A204.1 (cell line): Measurements from ENCODE around the gene GFY.

Experiments
- FAIRE-seq: peaks from 2 replicates; lab custom pipeline; 2012; peaks lifted over from hg19 to GRCh38; lab: Jason Lieb, UNC

GFY gene

DNA sequence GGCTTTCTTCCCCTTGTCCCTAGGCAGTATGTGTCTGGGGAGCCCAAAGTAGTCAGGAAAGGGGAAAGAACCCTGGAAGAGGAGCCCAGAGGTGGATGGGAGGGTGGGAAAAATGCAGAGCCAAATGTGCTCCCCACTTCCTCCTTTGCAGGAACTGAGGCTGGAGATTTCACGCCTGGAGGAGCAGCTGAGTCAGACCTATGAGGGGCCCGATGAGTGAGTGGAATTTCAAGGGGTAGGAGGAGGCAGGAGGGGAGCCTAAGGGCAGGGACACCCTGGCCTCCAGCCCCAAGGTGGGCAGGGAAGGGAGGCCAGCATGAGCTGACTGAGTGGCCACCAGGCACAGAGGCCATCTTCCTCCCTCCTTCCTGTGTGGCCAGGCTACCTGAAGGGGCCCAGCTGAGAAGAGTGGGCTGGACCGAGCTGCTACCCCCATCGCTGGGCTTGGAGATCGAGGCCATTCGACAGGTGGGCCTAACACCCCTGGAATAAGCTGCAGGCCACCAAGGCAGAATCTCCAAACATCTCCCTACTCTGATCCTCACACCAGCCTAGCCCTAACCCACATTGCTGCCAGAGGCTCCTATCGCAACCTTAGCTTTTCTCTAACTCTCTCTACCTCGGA, 16.3 kb upstream of the GFY start:
- FAIRE-seq: no peak

GRCh38 chr19:49409441-49410029, 15.7 kb upstream of the GFY start:
- no peak for FAIRE-seq

DNA sequence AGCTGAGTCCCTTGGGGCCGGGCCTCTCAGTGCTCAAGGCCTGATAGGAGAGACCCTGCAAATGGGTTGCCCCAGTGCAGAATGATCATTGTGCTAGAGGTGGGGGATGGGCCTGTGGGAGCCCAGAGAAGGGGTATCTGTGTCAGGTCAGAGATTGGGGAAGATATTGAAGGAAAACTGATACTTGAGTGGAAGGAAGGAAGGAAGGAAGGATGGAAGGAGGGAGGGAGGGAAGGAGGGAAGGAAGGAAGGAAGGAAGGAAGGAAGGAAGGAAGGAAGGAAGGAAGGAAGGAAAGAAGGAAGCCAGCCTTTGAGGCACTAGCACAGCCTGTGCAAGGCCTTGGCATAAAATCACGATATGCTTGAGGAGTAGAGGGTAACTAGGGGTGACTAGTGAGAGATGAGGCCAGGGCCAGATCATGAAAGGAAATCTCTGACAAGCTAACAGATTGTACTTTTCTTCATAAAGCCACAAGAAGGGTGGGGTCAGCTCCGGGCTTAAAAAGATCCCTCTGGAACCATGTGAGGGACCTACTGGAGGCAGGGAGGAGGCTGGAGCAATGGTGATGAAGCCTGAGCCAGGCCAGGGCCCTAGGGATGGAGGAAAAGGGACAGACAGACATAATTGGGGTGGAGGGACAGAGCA, 13.4 kb upstream of the GFY start:
- FAIRE-seq: no peak

DNA sequence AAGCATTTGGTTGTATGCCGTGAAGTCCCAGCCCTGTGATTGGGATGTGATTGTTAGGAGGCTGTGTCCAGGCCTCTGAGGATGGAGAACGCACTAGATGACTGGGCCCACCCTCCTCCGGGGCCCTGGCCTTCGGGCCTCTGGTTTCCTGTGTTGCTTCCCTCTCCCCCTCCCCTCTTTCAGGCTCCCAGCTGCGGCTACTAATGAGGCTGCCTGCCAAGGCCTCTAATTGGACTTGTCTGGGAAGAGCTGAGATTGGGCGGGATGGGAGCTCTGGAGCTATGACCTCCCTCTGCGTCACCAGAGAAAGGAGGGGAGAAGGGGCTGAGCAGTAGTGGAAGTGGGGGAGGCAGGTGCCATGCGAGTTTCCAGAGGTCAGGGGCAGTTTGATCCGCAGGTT, 11.8 kb upstream of the GFY start:
- no peak for FAIRE-seq

- FAIRE-seq: no peak
These were observed 10.9 kb upstream of the GFY start for GRCh38 chr19:49414256-49414655.

DNA sequence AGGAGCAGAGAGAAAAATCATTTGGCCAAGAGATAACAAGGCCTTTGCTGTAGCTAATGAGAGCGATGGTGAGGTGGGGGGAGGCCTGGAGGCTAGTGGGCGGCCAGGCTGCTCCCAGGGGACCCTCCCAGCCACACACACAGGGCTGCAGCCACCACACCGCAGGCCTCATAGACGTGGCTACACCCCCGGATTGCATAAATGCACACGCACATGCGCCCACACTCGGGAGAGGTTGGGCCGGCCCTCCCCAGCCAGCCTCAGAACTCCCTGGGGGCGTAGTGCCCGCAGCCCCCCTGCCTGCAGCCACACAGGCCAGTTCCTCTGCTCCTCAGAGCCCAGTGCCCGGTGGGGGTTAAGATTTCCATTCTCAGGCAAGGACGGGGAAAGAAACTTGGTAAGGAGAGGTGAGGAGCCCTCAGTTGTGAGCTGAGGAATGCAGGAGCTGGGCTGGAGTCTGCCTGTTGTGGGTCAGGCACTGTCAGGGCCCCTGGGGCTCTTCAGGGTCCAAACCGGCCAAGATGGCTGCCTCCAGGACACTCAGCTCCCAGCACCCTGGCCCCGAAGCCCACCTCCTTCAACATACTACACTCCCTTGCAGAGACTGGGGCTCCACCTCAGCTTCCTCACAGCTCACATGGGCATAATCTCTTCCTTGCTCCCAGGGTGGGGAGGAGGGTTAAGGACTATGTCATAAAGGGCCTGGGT, 9.9 kb upstream of the GFY start:
- FAIRE-seq: no peak

GRCh38 chr19:49415810-49416200, 9.4 kb upstream of the GFY start:
- FAIRE-seq: no peak

GRCh38 chr19:49417088-49417487, 8.1 kb upstream of the GFY start:
- FAIRE-seq: no peak

DNA sequence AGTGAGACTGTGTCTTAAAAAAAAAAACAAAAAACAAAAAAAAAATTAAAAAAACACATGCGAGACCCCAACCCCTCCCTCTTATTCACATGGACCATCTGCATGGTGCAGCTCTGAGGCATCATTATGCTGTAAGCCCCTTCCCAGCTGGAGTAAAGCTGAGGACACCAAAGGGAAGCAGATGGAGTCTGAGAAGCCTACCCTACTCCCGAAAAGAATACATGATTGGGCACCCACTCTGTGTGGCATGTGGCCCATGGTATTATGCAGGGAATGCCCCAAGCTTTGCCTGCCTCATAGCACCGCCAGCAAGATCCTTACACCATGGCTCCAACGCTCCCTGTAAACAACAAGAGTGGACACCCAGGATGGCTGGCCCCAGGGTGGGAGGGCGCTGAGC, 6.7 kb upstream of the GFY start:
- no peak for FAIRE-seq

GRCh38 chr19:49419173-49419572, 6.0 kb upstream of the GFY start:
- FAIRE-seq: no peak

GRCh38 chr19:49420227-49420626, 5.0 kb upstream of the GFY start:
- no peak for FAIRE-seq

- no peak for FAIRE-seq
These were observed 3.9 kb upstream of the GFY start for GRCh38 chr19:49421039-49421877.

DNA sequence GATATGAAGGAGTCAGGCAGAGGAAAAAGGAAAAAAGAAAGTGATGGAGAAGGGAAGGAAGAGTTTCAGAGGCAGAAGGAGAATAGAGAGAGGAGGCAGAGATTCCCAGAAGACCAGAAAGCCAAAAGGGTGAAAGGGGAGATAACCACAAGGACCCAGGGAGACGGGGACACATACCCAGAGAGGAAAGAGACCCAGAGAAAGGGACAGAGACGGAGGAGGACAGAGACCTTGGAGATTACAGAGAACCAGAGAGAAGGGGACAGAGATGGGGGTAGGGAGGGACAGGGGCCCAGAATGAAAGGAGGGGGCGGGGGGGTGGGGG, 3.3 kb upstream of the GFY start:
- no peak for FAIRE-seq

DNA sequence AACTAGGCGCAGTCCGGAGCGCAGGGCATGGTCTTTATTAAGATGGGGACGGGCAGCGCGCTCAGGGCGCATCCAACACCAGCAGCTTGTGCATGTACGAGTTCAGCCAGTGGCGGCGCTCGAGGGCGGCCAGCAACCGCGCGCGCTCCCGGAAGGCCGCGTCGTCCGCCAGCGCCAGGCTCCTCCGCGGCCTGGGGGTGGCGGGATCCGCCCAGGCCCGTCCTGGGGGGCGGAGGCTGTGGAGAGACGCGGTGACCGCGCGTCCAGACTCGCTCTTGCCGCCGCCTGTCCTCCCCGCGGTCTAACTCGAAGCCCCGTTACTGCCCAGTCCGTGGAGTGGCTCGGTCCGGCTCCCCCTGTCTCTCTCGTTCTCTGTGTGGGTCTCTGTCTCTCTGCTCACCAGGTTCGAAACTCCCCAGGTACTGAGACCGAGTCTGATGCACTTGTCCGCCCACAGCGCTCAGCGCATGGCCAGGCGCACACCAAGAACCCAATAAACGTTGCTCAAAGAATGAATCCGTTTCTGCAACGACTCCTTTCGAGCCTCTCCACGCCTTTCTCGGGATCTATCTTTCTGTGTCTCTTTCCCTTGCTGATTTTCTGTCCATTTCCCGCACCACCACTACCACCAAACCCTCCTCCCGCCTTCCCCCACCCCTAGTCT, 2.6 kb upstream of the GFY start:
- no peak for FAIRE-seq

- FAIRE-seq: no peak
These were observed 1.9 kb upstream of the GFY start, which contains the start of gene PTH2 for GRCh38 chr19:49423071-49423984. PTH2 (minus strand) TSS chr19:49423441; CDS start chr19:49423339, 102 bp downstream.

- no peak for FAIRE-seq
These were observed 1.2 kb upstream of the GFY start for GRCh38 chr19:49423985-49424303.

GRCh38 chr19:49425922-49426592, 869 bp downstream of the GFY start:
- FAIRE-seq: no peak

- FAIRE-seq: no peak
These were observed 2.2 kb downstream of the GFY start for GRCh38 chr19:49427339-49427738.

GRCh38 chr19:49427855-49428546, 2.8 kb downstream of the GFY start:
- no peak for FAIRE-seq
